PC-3 (cell line): ENCODE measurements around the gene PKP3.

ENCODE experiments used
- CTCF ChIP-seq: fragments of 300-600 bp; sonication (generic); conservative IDR thresholded peaks from 2 replicates; pipeline ENCODE4 v1.5.1; 2017; ENCODE audit warnings: antibody characterized with exemption, low read depth, mild to moderate bottlenecking, low read length
- EZH2phosphoT487 ChIP-seq: fragments of 300-600 bp; sonication (generic); IDR thresholded peaks from 2 replicates; pipeline ENCODE4 v1.6.1; 2018; ENCODE audit warnings: mild to moderate bottlenecking, antibody characterized with exemption, low read length, borderline replicate concordance

GRCh38 chr11:420911-421321, 26.9 kb downstream of the PKP3 start:
- TF ChIP-seq CTCF: no peak
- no peak for TF ChIP-seq EZH2phosphoT487
